H9 (cell line): ENCODE results near the gene MRPS10. TPM values are rescaled to one million over a fixed set of nuclear protein-coding genes. Genes with fewer than 3 reads are reported as not detected.
A peak's percentile ranks its signal among the peaks of the same experiment; 100 is the strongest.

Source experiments
- DNase-seq: peaks from one replicate; pipeline ENCODE4 v3.0.0-alpha.2; 2017
- H2AFZ ChIP-seq: one replicate; pipeline ENCODE4 v1.6.1; 2013; ENCODE audit warnings: mild to moderate bottlenecking, low read length, control low read depth, moderate library complexity
- H2AK5ac ChIP-seq: 2 replicates; pipeline ENCODE4 v1.6.1; 2013; ENCODE audit warnings: low read length, control low read depth, mixed read lengths; ENCODE audit not compliant: insufficient read length
- H2BK120ac ChIP-seq: one replicate; pipeline ENCODE4 v1.6.1; 2013; ENCODE audit warnings: low read depth, mild to moderate bottlenecking, low read length, control low read depth, inconsistent platforms; ENCODE audit not compliant: poor library complexity, severe bottlenecking
- H2BK12ac ChIP-seq: 2 replicates; pipeline ENCODE4 v1.6.1; 2013; ENCODE audit warnings: low read length, control low read depth, mixed read lengths, low read depth; ENCODE audit not compliant: insufficient read length
- H2BK15ac ChIP-seq: 2 replicates; pipeline ENCODE4 v1.6.1; 2013; ENCODE audit warnings: low read depth, low read length, control low read depth
- H2BK20ac ChIP-seq: one replicate; pipeline ENCODE4 v1.6.1; 2013; ENCODE audit warnings: low read depth, mild to moderate bottlenecking, low read length, control low read depth, inconsistent platforms; ENCODE audit not compliant: poor library complexity, severe bottlenecking
- H2BK5ac ChIP-seq: 2 replicates; pipeline ENCODE4 v1.6.1; 2013; ENCODE audit warnings: low read length, control low read depth, mixed read lengths; ENCODE audit not compliant: insufficient read length
- H3K14ac ChIP-seq: 2 replicates; pipeline ENCODE4 v1.6.1; 2013; ENCODE audit warnings: low read length, control low read depth; ENCODE audit not compliant: insufficient read depth
- H3K18ac ChIP-seq: 2 replicates; pipeline ENCODE4 v1.6.1; 2013; ENCODE audit warnings: low read depth, mild to moderate bottlenecking, mixed read lengths, low read length, control low read depth; ENCODE audit not compliant: insufficient read length
- H3K23ac ChIP-seq: 2 replicates; pipeline ENCODE4 v1.6.1; 2013; ENCODE audit warnings: low read length, control low read depth, mixed read lengths, low read depth; ENCODE audit not compliant: insufficient read length
- H3K23me2 ChIP-seq: 2 replicates; pipeline ENCODE4 v1.6.1; 2013; ENCODE audit warnings: low read depth, mild to moderate bottlenecking, mixed read lengths, low read length, control low read depth; ENCODE audit not compliant: insufficient read length, poor library complexity, severe bottlenecking
- H3K27ac ChIP-seq: 2 replicates; pipeline ENCODE4 v1.5.1; 2013; ENCODE audit warnings: low read length, control low read depth, mixed read lengths, low read depth; ENCODE audit not compliant: insufficient read length
- H3K27me3 ChIP-seq: 2 replicates; pipeline ENCODE4 v1.6.1; 2013; ENCODE audit warnings: low read length, control low read depth, inconsistent platforms; ENCODE audit not compliant: insufficient read depth
- H3K4ac ChIP-seq: 2 replicates; pipeline ENCODE4 v1.6.1; 2013; ENCODE audit warnings: low read depth, mild to moderate bottlenecking, control low read depth, inconsistent platforms, low read length, moderate library complexity
- H3K4me1 ChIP-seq: 2 replicates; pipeline ENCODE4 v1.6.1; 2013; ENCODE audit warnings: low read length, control low read depth, inconsistent platforms; ENCODE audit not compliant: insufficient read depth
- H3K4me2 ChIP-seq: 2 replicates; pipeline ENCODE4 v1.6.1; 2013; ENCODE audit warnings: low read length, control low read depth, mixed read lengths; ENCODE audit not compliant: insufficient read length, insufficient read depth
- H3K56ac ChIP-seq: 2 replicates; pipeline ENCODE4 v1.6.1; 2013; ENCODE audit warnings: low read depth, mild to moderate bottlenecking, mixed read lengths, low read length, control low read depth; ENCODE audit not compliant: insufficient read length
- H3K79me1 ChIP-seq: 2 replicates; pipeline ENCODE4 v1.6.1; 2013; ENCODE audit warnings: low read depth, mild to moderate bottlenecking, moderate library complexity, low read length, control low read depth, inconsistent platforms; ENCODE audit not compliant: insufficient read depth, poor library complexity, severe bottlenecking
- H3K79me2 ChIP-seq: 2 replicates; pipeline ENCODE4 v1.6.1; 2013; ENCODE audit warnings: low read length, control low read depth, inconsistent platforms; ENCODE audit not compliant: insufficient read depth
- H3K9ac ChIP-seq: 2 replicates; pipeline ENCODE4 v1.6.1; 2013; ENCODE audit warnings: low read length, control low read depth, mixed read lengths; ENCODE audit not compliant: insufficient read length; ENCODE audit errors: extremely low read depth
- H3K9me3 ChIP-seq: one replicate; pipeline ENCODE4 v1.6.1; 2013; ENCODE audit warnings: low read depth, low read length, inconsistent platforms; ENCODE audit not compliant: control insufficient read depth
- H3T11ph ChIP-seq: one replicate; pipeline ENCODE4 v1.6.1; 2013; ENCODE audit warnings: mild to moderate bottlenecking, low read length, control low read depth, inconsistent platforms
- H4K20me1 ChIP-seq: one replicate; pipeline ENCODE4 v1.6.1; 2013; ENCODE audit not compliant: control insufficient read depth, insufficient read length, insufficient read depth
- H4K5ac ChIP-seq: 2 replicates; pipeline ENCODE4 v1.6.1; 2013; ENCODE audit warnings: low read depth, mild to moderate bottlenecking, mixed read lengths, low read length, control low read depth; ENCODE audit not compliant: insufficient read length
- H4K8ac ChIP-seq: replicated peaks from 2 replicates; pipeline ENCODE4 v1.6.1; 2013; ENCODE audit warnings: low read length, control low read depth, mixed read lengths, low read depth; ENCODE audit not compliant: insufficient read length
- H4K91ac ChIP-seq: 2 replicates; pipeline ENCODE4 v1.6.1; 2013; ENCODE audit warnings: low read depth, mild to moderate bottlenecking, moderate library complexity, mixed read lengths, low read length, control low read depth; ENCODE audit not compliant: insufficient read length
- H3K27ac Mint-ChIP-seq, 3 experiments: 2 replicates in 2 of 3; 3 replicates in 1 of 3; pipeline ENCODE4 v1.8.0; 2020 to 2021; ENCODE audit warnings: mixed read lengths in 3 of 3, mild to moderate bottlenecking in 1 of 3, moderate library complexity in 1 of 3
- H3K27me3 Mint-ChIP-seq: 2 replicates; pipeline ENCODE4 v1.8.0; 2021; ENCODE audit warnings: low read depth, mild to moderate bottlenecking, moderate library complexity, mixed read lengths
- H3K36me3 Mint-ChIP-seq, 3 experiments: 2 replicates in 2 of 3; 3 replicates in 1 of 3; pipeline ENCODE4 v1.8.0; 2020 to 2021; ENCODE audit warnings: low read depth in 3 of 3, mixed read lengths in 3 of 3; ENCODE audit not compliant: insufficient read depth in 1 of 3
- H3K4me1 Mint-ChIP-seq, 2 experiments: 2 replicates each; pipeline ENCODE4 v1.8.0; 2020; ENCODE audit warnings: mixed read lengths in 2 of 2
- H3K4me3 Mint-ChIP-seq, 2 experiments: 2 replicates in 1 of 2; 3 replicates in 1 of 2; pipeline ENCODE4 v1.8.0; 2020 to 2021; ENCODE audit warnings: mild to moderate bottlenecking in 2 of 2, mixed read lengths in 2 of 2, moderate library complexity in 1 of 2
- H3K9me3 Mint-ChIP-seq, 2 experiments: 2 replicates in 1 of 2; 3 replicates in 1 of 2; pipeline ENCODE4 v1.8.0; 2020; ENCODE audit warnings: mild to moderate bottlenecking in 2 of 2, mixed read lengths in 2 of 2, moderate library complexity in 1 of 2
- CTCF ChIP-seq: fragments of 200-600 bp; sonication (generic); conservative IDR thresholded peaks from 3 replicates; pipeline ENCODE4 v1.8.0; 2021; ENCODE audit warnings: antibody characterized with exemption, mild to moderate bottlenecking
- WGBS: extraction: QIAGEN DNeasy Blood & Tissue Kit; methylation state at CpG from one replicate; pipeline ENCODE4 v1.1.7; 2013; ENCODE audit warnings: missing lambda C conversion rate, low lambda C conversion rate, mixed read lengths; ENCODE audit not compliant: insufficient read length; ENCODE audit errors: extremely low coverage; 5-methylcytosine and 5-hydroxymethylcytosine counted together
- total RNA-seq: library from RNA; stranded (reverse); gene quantifications from 2 replicates; pipeline ENCODE4 v1.2.1, GENCODE V29; 2021

Gene MRPS10
- total RNA-seq, 1 experiment from 2014 or later, result 33.9 TPM

- Histone ChIP-seq H3K27me3 (no peaks in the 10 kb centered on the region), H3K4me1 (peaks cover 5% of the 10 kb centered on the region; the same call in 1 of the 2 replicates), H4K8ac (no peak overlapping the region), H3K9me3 (no peaks in the 10 kb centered on the region), H3K79me1 (no peaks in the 10 kb centered on the region), H2BK5ac (no peak overlapping the region), H2AFZ (no peak overlapping the region), H2BK15ac (no peak overlapping the region), H3K4me2 (no peak overlapping the region), H3K14ac (no peak overlapping the region), H3K79me2 (no peaks in the 10 kb centered on the region), H3K23me2 (no peaks in the 10 kb centered on the region), H4K91ac (no peak overlapping the region), H3K18ac (no peak overlapping the region), H3K4ac (no peak overlapping the region), H4K5ac (no peak overlapping the region), H3K9ac (no peak overlapping the region), H4K20me1 (no peaks in the 10 kb centered on the region), H3K27ac (no peak overlapping the region), H2BK120ac (no peak overlapping the region), H3K56ac (no peak overlapping the region), H3K23ac (no peak overlapping the region), H2BK20ac (no peak overlapping the region), H2BK12ac (no peak overlapping the region), H2AK5ac (no peak overlapping the region), H3T11ph (no peak overlapping the region)
- TF ChIP-seq CTCF, result no peak
- H3K4me3 Mint-ChIP-seq, result no peak overlapping the region
- H3K27me3 Mint-ChIP-seq, result no peaks in the 10 kb centered on the region
- no peak for DNase-seq
- WGBS, result no CpG with 5 or more reads among the region's 9 CpGs
- H3K36me3 Mint-ChIP-seq, result peaks cover 50 to 83% (median 82%) of the 10 kb centered on the region in 3 experiments; a peak in 6 of 7 replicates
- H3K9me3 Mint-ChIP-seq, result no peaks in the 10 kb centered on the region
- H3K27ac Mint-ChIP-seq, result peak overlapping the region; percentile 8 to 54 (median 11); a peak in 3 of 7 replicates
- peaks cover 11 to 29% of the 10 kb centered on the region in 2 experiments for H3K4me1 Mint-ChIP-seq
These were observed 34.4 kb upstream of the MRPS10 start for GRCh38 chr6:42251911-42252637.
